ENCODE results near the gene CMTM7. TPM values are rescaled to one million over a fixed set of nuclear protein-coding genes. Genes with fewer than 3 reads are reported as not detected.
A peak's percentile ranks its signal among the peaks of the same experiment; 100 is the strongest.

CMTM7 gene
- total and polyA plus RNA-seq, 9 of the 15 experiments (the other 6 are each of a cell fraction or from before 2014, with no cell fraction given) = 0.03 to 1.6 (median 0.42) TPM; not detected in 4

GRCh38 chr3:32423534-32423933, 31.9 kb downstream of the CMTM7 start (continued):
- TF ChIP-seq SFPQ (IDR thresholded peaks at IDR 0.05; ENCODE audit: low read depth, low read length) (no peak), CBFA2T3 (IDR thresholded peaks at IDR 0.05) (no peak), CBX2 (IDR thresholded peaks at IDR 0.05; ENCODE audit: insufficient read depth, low read length, poor library complexity, severe bottlenecking) (no peak), MEF2A (IDR thresholded peaks at IDR 0.05; ENCODE audit: control insufficient read depth, low read depth, low read length) (no peak), ZNF282 (CRISPR knock-in tag; IDR thresholded peaks at IDR 0.05) (no peak), MXI1 (IDR thresholded peaks at IDR 0.05; ENCODE audit: low read depth, low read length) (no peak)

- intact Hi-C loops (cut with micrococcal nuclease) = no loop called here
- no peaks in the 10 kb centered on the region for H3K4me1 ChIP-seq (replicated peaks in 1 of 2; ENCODE audit: control insufficient read depth in 2 of 2, insufficient read depth in 2 of 2, low read length in 2 of 2)
- 3% methylated on average over 12 of the region's 12 CpGs for WGBS (ENCODE audit: insufficient coverage, low coverage, missing lambda C conversion rate)
- TF ChIP-seq ZBTB43 (CRISPR knock-in tag; IDR thresholded peaks at IDR 0.05) (no peak), TCF7L2 (IDR thresholded peaks at IDR 0.05; ENCODE audit: low read depth, low read length) (no peak), SMARCE1 (IDR thresholded peaks at IDR 0.05) (no peak), ZNF253 (CRISPR knock-in tag; conservative IDR thresholded peaks at IDR 0.05) (no peak), ZSCAN29 (IDR thresholded peaks at IDR 0.05) (no peak), BCOR (IDR thresholded peaks at IDR 0.05) (no peak), ZBTB2 (IDR thresholded peaks at IDR 0.05) (no peak), NFRKB (IDR thresholded peaks at IDR 0.05; ENCODE audit: low read depth) (no peak), MCM2 (IDR thresholded peaks at IDR 0.05; ENCODE audit: low read depth) (no peak), ATF4 (CRISPR knock-in tag; IDR thresholded peaks at IDR 0.05) (no peak)
These were observed 32.4 kb downstream of the CMTM7 start for GRCh38 chr3:32423956-32424557.

More at GRCh38 chr3:32423956-32424557, 32.4 kb downstream of the CMTM7 start:
- CTCF ChIA-PET (ENCODE audit: low intra/inter-chr PET ratio) = no interaction called here
- Histone ChIP-seq H3K9ac (ENCODE audit: insufficient read depth in 1 of 2, low read depth in 2 of 2, low read length in 2 of 2) (no peak overlapping the region), H4K20me1 (replicated peaks; ENCODE audit: control insufficient read depth, insufficient read depth, low read length) (no peaks in the 10 kb centered on the region), H2AFZ (ENCODE audit: low read depth, low read length) (no peak overlapping the region), H3K4me2 (ENCODE audit: insufficient read depth, low read length) (no peak overlapping the region), H3K9me1 (ENCODE audit: control insufficient read depth, insufficient read depth, low read length) (no peaks in the 10 kb centered on the region), H3K9me3 (replicated peaks; ENCODE audit: control insufficient read depth, insufficient read depth, low read depth, low read length) (no peaks in the 10 kb centered on the region), H3K4me3 (no peak overlapping the region), H3K79me2 (ENCODE audit: control insufficient read depth, insufficient read depth, low read length) (no peaks in the 10 kb centered on the region), H3K27me3 (ENCODE audit: control insufficient read depth in 2 of 2, insufficient read depth in 2 of 2, low read length in 2 of 2) (peaks cover 17 to 64% of the 10 kb centered on the region in 2 experiments; a peak in 4 of 5 replicates), H3K27ac (ENCODE audit: extremely low read depth, low read depth, low read length) (no peak overlapping the region), H3K36me3 (ENCODE audit: control insufficient read depth, insufficient read depth, low read length) (no peaks in the 10 kb centered on the region)
- no peak for FAIRE-seq
- in situ Hi-C loops (cut with MboI) = no loop called here
- BruUV-seq (replicated peaks) = no TSS peak
- POLR2A ChIA-PET = interaction anchor here (1.6 kb wide), 1 partner anchor 10 kb away, joined by 5 read pairs; no protein-coding TSS in a partner anchor
- no peak; the same call in 2 of the 3 replicates for ATAC-seq
- DNase-seq (ENCODE audit: extremely low read depth in 1 of 4, low spot score in 3 of 4) = peak in 1 of 4 experiments; percentile 22

Measured in K562 (cell line).